ENCODE results near the gene PAEP.

- TF ChIP-seq POLR2A (IDR thresholded peaks at IDR 0.05), result no peak
- no peak for TF ChIP-seq CTCF (IDR thresholded peaks at IDR 0.05)
- TF ChIP-seq POLR2AphosphoS5 (IDR thresholded peaks at IDR 0.05), result no peak
Observed at GRCh38 chr9:135531096-135531495, 30.5 kb upstream of the PAEP start.
